Left lung (tissue), 10 donors: ENCODE data around the gene CRTC2. TPM values are rescaled to one million over a fixed set of nuclear protein-coding genes. Genes with fewer than 3 reads are reported as not detected.

Source experiments
- ATAC-seq: fragments of 200-7000 bp; cut with Tn5 transposase; one replicate; pipeline ENCODE4 v1.9.1; 2020; ENCODE audit warnings: moderate library complexity
- DNase-seq, 4 donors: peaks; one replicate each; pipeline ENCODE4 v3.0.0-alpha.2; 2013 to 2020
- H3K27ac ChIP-seq, 2 donors: fragments of 200-600 bp; sonication (generic) in 1 of 2; one replicate each; pipeline versions ENCODE4 v1.5.0 to v1.8.0; 2020 to 2021
- H3K27me3 ChIP-seq, 2 donors: fragments of 200-600 bp; sonication (generic) in 1 of 2; one replicate each; pipeline versions ENCODE4 v1.5.0 to v1.8.0; 2020 to 2021
- H3K36me3 ChIP-seq, 2 donors: fragments of 200-600 bp; sonication (generic) in 1 of 2; one replicate each; pipeline versions ENCODE4 v1.5.0 to v1.8.0; 2020 to 2021
- H3K4me1 ChIP-seq, 2 donors: fragments of 200-600 bp; one replicate each; pipeline ENCODE4 v1.8.0; 2021
- H3K4me3 ChIP-seq, 2 donors: fragments of 200-600 bp; sonication (generic) in 1 of 2; one replicate each; pipeline versions ENCODE4 v1.5.0 to v1.8.0; 2020 to 2021; ENCODE audit warnings: mild to moderate bottlenecking in 1 of 2
- H3K9me3 ChIP-seq, 2 donors: fragments of 200-600 bp; sonication (generic) in 1 of 2; one replicate each; pipeline versions ENCODE4 v1.5.0 to v1.8.0; 2020 to 2021
- CTCF ChIP-seq, 2 donors: fragments of 200-600 bp; sonication (generic) in 1 of 2; IDR thresholded peaks; one replicate each; pipeline versions ENCODE4 v1.5.0 to v1.8.0; 2021; ENCODE audit warnings: antibody characterized with exemption in 2 of 2
- intact Hi-C, 2 donors: fragments of 100-400 bp; cut with DNase I; formaldehyde crosslinking; loops; one replicate each; pipeline versions ENCODE4 v1.11.2 to v1.14.2; 2022
- polyA plus RNA-seq, 6 donors: library from polyadenylated mRNA; unstranded; fragments of 120-200 nt; gene quantifications; one replicate each; pipeline ENCODE4 v1.2.1, GENCODE V29; 2013; ENCODE audit not compliant: insufficient read length in 6 of 6
- total RNA-seq, 2 donors: library from RNA; stranded (reverse); fragmentation: NEBNext Ultra II Directional; extraction: Animal tissue kit (Norgen Biotek cat#: 25700); gene quantifications; one replicate each; pipeline ENCODE4 v1.2.1, GENCODE V29; 2021
- donor health status: DM: no; HTN: yes; CAD: no.
- donor health status: DM: no; HTN: no; CAD: no.

CRTC2 gene
- total and polyA plus RNA-seq, 8 donors: 39.7 to 54.3 (median 47.1) TPM

DNA sequence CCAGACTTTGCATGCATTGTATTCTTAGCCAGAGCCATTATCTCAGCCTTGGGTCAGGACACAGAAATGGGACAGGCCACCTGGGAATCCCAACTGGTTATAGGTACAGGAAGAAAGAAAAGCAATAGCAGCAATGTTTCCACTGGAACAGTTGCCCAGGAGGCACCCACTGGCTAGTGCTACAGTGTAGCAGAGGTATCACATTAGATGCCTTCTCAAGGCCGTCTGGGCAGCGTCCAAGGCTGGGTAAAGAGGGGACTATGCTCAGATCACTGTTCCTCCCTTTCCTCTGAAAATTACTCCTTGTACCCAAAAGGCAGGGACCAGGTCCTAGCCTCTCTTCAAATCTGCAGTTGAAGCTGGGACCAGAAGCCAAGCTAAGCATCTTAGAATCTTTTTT lies 11.9 kb upstream of the CRTC2 start:
- no peak overlapping the region for H3K4me3 ChIP-seq
- H3K4me1 ChIP-seq: peaks cover 0 to 38% of the 10 kb centered on the region in 2 donors
- TF ChIP-seq CTCF (IDR thresholded peaks at IDR 0.05): no peak
- no peak overlapping the region for H3K27ac ChIP-seq
- intact Hi-C loops: no loop called here
- ATAC-seq (no peak), DNase-seq (no peak)
- peaks cover 0 to 27% of the 10 kb centered on the region in 2 donors for H3K36me3 ChIP-seq
- H3K9me3 ChIP-seq: no peaks in the 10 kb centered on the region
- no peaks in the 10 kb centered on the region for H3K27me3 ChIP-seq

GRCh38 chr1:153968972-153969371 lies 10.6 kb upstream of the CRTC2 start:
- ATAC-seq (no peak), DNase-seq (no peak)
- TF ChIP-seq CTCF (IDR thresholded peaks at IDR 0.05): no peak
- H3K9me3 ChIP-seq: no peaks in the 10 kb centered on the region
- intact Hi-C loops: no loop called here
- H3K4me3 ChIP-seq: no peak overlapping the region
- H3K4me1 ChIP-seq: peaks cover 0 to 49% of the 10 kb centered on the region in 2 donors
- H3K27ac ChIP-seq: no peak overlapping the region
- H3K27me3 ChIP-seq: no peaks in the 10 kb centered on the region
- peaks cover 0 to 13% of the 10 kb centered on the region in 2 donors for H3K36me3 ChIP-seq

DNA sequence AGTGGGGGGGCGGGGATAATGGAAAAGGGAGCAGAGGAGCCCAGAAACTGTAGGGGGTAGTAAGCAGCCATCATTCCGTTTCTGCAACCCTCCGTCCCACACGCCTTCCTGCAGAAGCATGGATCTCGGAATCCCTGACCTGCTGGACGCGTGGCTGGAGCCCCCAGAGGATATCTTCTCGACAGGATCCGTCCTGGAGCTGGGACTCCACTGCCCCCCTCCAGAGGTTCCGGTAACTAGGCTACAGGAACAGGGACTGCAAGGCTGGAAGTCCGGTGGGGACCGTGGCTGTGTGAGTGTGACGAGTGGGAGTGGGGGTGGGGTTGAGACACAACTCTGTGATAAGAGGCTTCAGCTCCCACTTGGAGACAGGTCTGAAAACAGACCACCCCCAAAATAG lies 10.0 kb upstream of the CRTC2 start:
- no peak for ATAC-seq
- Histone ChIP-seq H3K4me3 (peak overlapping the region; percentile 56 to 59), H3K27ac (peak overlapping the region; percentile 93 to 95), H3K27me3 (no peaks in the 10 kb centered on the region), H3K36me3 (peaks cover 0 to 7% of the 10 kb centered on the region in 2 donors), H3K9me3 (no peaks in the 10 kb centered on the region), H3K4me1 (peaks cover 0 to 53% of the 10 kb centered on the region in 2 donors)
- DNase-seq: no peak
- intact Hi-C loops: no loop called here
- TF ChIP-seq CTCF (IDR thresholded peaks at IDR 0.05): no peak

GRCh38 chr1:153968000-153968363 lies 9.6 kb upstream of the CRTC2 start:
- DNase-seq (peak in 1 of 4 donors; percentile 65), ATAC-seq (peak; percentile 20)
- Histone ChIP-seq H3K27me3 (no peaks in the 10 kb centered on the region), H3K4me1 (peaks cover 0 to 54% of the 10 kb centered on the region in 2 donors), H3K9me3 (no peaks in the 10 kb centered on the region), H3K36me3 (peaks cover 0 to 3% of the 10 kb centered on the region in 2 donors), H3K27ac (peak overlapping the region; percentile 93 to 95), H3K4me3 (peak overlapping the region; percentile 56 to 59)
- no peak for TF ChIP-seq CTCF (IDR thresholded peaks at IDR 0.05)
- intact Hi-C loops: no loop called here

DNA sequence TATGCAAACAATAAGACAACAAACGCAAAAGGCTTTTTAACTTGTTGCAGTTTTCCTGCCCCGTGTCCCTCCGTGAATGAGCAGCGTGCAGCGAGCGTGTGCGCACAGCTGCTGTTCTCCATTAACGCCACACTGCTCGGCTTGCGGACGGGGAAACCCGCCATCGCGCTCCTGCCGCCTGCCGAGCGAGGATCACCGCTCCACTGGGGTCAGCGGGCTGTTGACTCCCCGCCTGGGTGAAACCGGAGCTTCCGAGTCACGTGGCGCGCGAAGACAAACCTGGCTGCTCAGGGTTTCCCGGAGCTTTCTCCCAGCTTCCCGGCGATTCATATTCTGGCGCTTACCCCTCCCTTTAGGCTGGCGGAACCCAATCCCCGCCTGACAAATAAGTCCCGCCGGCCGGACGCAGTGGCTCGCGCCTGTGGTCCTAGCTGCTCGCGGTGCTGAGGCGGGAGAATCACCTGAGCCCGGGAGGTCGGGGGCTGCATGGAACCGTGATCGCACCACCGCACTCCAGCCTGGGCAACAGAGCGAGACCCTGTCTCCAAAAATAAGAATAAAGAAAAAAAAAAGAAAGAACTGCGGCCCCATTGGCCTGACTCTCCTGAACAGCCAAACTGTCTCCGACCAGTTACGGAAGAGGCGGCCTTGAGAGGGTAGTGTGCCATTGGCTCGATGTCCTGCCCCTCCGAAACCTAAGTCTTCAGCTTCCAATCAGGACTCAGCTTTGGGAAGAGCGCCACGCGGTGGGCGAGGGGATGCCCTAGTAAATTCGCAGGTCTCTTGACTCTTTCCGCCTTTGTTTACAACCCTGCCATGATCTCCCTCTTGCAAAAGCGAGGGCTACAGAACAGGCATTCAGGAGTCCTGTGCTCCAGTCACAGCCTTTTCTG lies 8.9 kb upstream of the CRTC2 start, which contains the start of gene CREB3L4:
Gene CREB3L4 (plus strand): TSS at position 796 of the 893 bp plus-strand sequence. CDS start 624 bp downstream, outside the sequence.
- H3K27ac ChIP-seq: peak within 1 kb of the TSS; percentile 93 to 95
- H3K36me3 ChIP-seq: peaks cover 0 to under 1% of the 10 kb centered on the region in 2 donors
- intact Hi-C loops: no loop called here
- peak; percentile 23 for TF ChIP-seq CTCF (IDR thresholded peaks at IDR 0.05)
- DNase-seq: peak; percentile 92 to 97 (median 94)
- peaks cover 0 to 56% of the 10 kb centered on the region in 2 donors for H3K4me1 ChIP-seq
- H3K9me3 ChIP-seq: no peaks in the 10 kb centered on the region
- ATAC-seq: peak; percentile 83
- H3K27me3 ChIP-seq: no peaks in the 10 kb centered on the region
- H3K4me3 ChIP-seq: peak within 1 kb of the TSS; percentile 56 to 59
